Right atrium auricular region (tissue), 2 donors: Measurements from ENCODE around the gene GPRC5D. TPM values are rescaled to one million over a fixed set of nuclear protein-coding genes. Genes with fewer than 3 reads are reported as not detected.

Source experiments
- DNase-seq: peaks from one replicate; pipeline ENCODE4 v3.0.0-alpha.2; 2019; ENCODE audit warnings: low spot score
- H3K27ac ChIP-seq, 2 donors: fragments of 200-600 bp; sonication (generic); 1 replicate in 1 of 2; 2 replicates in 1 of 2; pipeline ENCODE4 v1.5.1; 2016 to 2019
- H3K27me3 ChIP-seq, 2 donors: fragments of 200-600 bp; sonication (generic); one replicate each; pipeline versions ENCODE4 v1.5.1 to v1.6.0; 2017 to 2019
- H3K36me3 ChIP-seq: fragments of 200-600 bp; sonication (generic); one replicate; pipeline ENCODE4 v1.5.1; 2016
- H3K4me1 ChIP-seq, 2 donors: fragments of 200-600 bp; sonication (generic); one replicate each; pipeline versions ENCODE4 v1.5.1 to v1.6.0; 2017 to 2019
- H3K4me3 ChIP-seq, 2 donors: fragments of 200-600 bp; sonication (generic); 1 replicate in 1 of 2; 2 replicates in 1 of 2; pipeline ENCODE4 v1.5.1; 2017 to 2019; ENCODE audit warnings: mild to moderate bottlenecking in 1 of 2, moderate library complexity in 1 of 2
- H3K9me3 ChIP-seq, 2 donors: fragments of 200-600 bp; sonication (generic); one replicate each; pipeline ENCODE4 v1.5.1; 2019
- total RNA-seq, 2 donors: library from RNA; depleted of rRNA; stranded (reverse); fragments of >200 nt; gene quantifications; one replicate each; pipeline ENCODE4 v1.1.0, GENCODE V29; 2016
- TF ChIP-seq, protein P1 (sequence below), 2 donors: fragments of 200-600 bp; sonication (generic); IDR thresholded peaks; one replicate each; pipeline ENCODE4 v1.5.1; 2019; ENCODE audit warnings: antibody characterized with exemption in 2 of 2

GPRC5D gene
- total RNA-seq, 2 donors from 2014 or later = not detected

GRCh38 chr12:12999271-12999958 is 47.4 kb upstream of the GPRC5D start:
- Histone ChIP-seq H3K9me3 (no peaks in the 10 kb centered on the region), H3K36me3 (no peaks in the 10 kb centered on the region), H3K4me3 (peak overlapping the region; percentile 57 to 77), H3K27me3 (no peaks in the 10 kb centered on the region), H3K4me1 (peaks cover 0 to 56% of the 10 kb centered on the region in 2 donors), H3K27ac (peak overlapping the region; percentile 78 to 82)
- DNase-seq = no peak
- TF ChIP-seq, protein P1, sequence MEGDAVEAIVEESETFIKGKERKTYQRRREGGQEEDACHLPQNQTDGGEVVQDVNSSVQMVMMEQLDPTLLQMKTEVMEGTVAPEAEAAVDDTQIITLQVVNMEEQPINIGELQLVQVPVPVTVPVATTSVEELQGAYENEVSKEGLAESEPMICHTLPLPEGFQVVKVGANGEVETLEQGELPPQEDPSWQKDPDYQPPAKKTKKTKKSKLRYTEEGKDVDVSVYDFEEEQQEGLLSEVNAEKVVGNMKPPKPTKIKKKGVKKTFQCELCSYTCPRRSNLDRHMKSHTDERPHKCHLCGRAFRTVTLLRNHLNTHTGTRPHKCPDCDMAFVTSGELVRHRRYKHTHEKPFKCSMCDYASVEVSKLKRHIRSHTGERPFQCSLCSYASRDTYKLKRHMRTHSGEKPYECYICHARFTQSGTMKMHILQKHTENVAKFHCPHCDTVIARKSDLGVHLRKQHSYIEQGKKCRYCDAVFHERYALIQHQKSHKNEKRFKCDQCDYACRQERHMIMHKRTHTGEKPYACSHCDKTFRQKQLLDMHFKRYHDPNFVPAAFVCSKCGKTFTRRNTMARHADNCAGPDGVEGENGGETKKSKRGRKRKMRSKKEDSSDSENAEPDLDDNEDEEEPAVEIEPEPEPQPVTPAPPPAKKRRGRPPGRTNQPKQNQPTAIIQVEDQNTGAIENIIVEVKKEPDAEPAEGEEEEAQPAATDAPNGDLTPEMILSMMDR (IDR thresholded peaks at IDR 0.05) = no peak

DNA sequence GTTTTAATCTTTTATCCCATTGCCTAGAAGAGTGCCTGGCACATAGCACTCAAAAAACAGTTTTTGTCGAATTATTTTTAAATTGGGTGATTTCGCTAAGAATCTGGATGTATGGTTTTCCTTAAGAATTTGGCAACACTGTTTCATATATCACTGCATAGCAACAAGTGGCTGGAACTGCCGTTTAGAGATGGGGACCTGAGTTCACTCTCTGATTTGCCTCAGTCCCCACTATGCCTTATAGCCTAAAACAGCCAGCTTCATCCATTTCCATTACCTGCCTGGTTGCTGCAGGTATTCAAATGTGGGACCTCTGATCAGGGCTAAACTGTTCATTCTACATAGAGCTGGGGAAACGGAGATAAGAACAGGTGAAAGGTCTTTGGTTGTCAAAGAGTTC is 46.3 kb upstream of the GPRC5D start:
- TF ChIP-seq, protein P1 (IDR thresholded peaks at IDR 0.05) = no peak
- Histone ChIP-seq H3K9me3 (no peaks in the 10 kb centered on the region), H3K27ac (no peak overlapping the region), H3K36me3 (no peaks in the 10 kb centered on the region), H3K27me3 (no peaks in the 10 kb centered on the region), H3K4me3 (peak overlapping the region in 1 of 2 donors; percentile 77), H3K4me1 (peaks cover 0 to 56% of the 10 kb centered on the region in 2 donors)
- no peak for DNase-seq

GRCh38 chr12:12997734-12998133 is 45.8 kb upstream of the GPRC5D start:
- H3K27me3 ChIP-seq = no peaks in the 10 kb centered on the region
- no peak for DNase-seq
- H3K4me1 ChIP-seq = peaks cover 0 to 56% of the 10 kb centered on the region in 2 donors
- TF ChIP-seq, protein P1 (IDR thresholded peaks at IDR 0.05) = no peak
- no peaks in the 10 kb centered on the region for H3K9me3 ChIP-seq
- no peak overlapping the region for H3K4me3 ChIP-seq
- H3K36me3 ChIP-seq = no peaks in the 10 kb centered on the region
- H3K27ac ChIP-seq = no peak overlapping the region

DNA sequence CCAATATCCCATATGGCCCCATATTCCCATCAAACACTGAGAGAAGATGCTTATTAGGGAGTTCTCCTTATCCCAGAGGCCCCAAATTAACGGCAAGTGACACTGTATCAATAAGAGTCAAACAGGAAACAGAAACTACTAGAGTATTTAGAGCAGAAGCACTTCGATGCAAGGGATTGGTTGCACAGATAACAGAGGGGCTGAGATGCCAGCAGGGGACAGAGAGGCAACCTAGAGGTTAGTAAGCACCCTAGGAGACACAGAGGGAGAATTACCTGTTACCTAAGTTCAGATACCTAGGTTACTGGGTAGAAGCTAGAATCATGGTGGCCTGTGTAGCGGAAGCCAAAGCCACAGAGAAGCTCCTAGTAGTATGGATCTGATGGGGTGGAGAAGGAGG is 45.2 kb upstream of the GPRC5D start:
- Histone ChIP-seq H3K27me3 (no peaks in the 10 kb centered on the region), H3K36me3 (no peaks in the 10 kb centered on the region), H3K4me3 (no peak overlapping the region), H3K9me3 (no peaks in the 10 kb centered on the region), H3K27ac (no peak overlapping the region), H3K4me1 (peaks cover 0 to 55% of the 10 kb centered on the region in 2 donors)
- no peak for DNase-seq
- TF ChIP-seq, protein P1 (IDR thresholded peaks at IDR 0.05) = no peak

DNA sequence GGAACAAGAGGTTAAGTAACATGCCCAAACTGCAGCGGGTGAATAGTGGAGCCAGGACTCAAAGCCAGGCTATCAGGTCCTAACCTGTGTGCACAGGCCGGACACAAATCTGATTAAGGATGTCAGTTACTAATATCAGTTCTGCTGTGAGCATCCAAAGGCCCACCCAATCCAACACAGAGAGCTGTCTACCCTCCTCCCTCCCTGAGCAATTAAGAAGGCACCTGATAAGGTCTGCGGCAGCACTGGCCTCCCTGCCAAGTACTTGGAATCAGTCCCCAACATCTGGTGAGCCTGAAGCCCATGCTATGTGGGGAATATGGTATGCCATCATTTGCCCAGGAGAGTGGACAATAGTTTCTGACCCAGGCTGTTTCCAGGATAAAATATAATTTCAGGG is 44.2 kb upstream of the GPRC5D start:
- peaks cover 0 to 47% of the 10 kb centered on the region in 2 donors for H3K4me1 ChIP-seq
- H3K9me3 ChIP-seq = no peaks in the 10 kb centered on the region
- TF ChIP-seq, protein P1 (IDR thresholded peaks at IDR 0.05) = no peak
- H3K4me3 ChIP-seq = no peak overlapping the region
- H3K27ac ChIP-seq = no peak overlapping the region
- DNase-seq = no peak
- H3K36me3 ChIP-seq = no peaks in the 10 kb centered on the region
- no peaks in the 10 kb centered on the region for H3K27me3 ChIP-seq

GRCh38 chr12:12995088-12995487 is 43.1 kb upstream of the GPRC5D start:
- Histone ChIP-seq H3K4me1 (peaks cover 0 to 43% of the 10 kb centered on the region in 2 donors), H3K27ac (no peak overlapping the region), H3K4me3 (no peak overlapping the region), H3K36me3 (no peaks in the 10 kb centered on the region), H3K27me3 (no peaks in the 10 kb centered on the region), H3K9me3 (no peaks in the 10 kb centered on the region)
- no peak for DNase-seq
- TF ChIP-seq, protein P1 (IDR thresholded peaks at IDR 0.05) = no peak
